GM12892 (cell line): ENCODE data around the gene FGF19.

Experiments
- POLR2A ChIP-seq: IDR thresholded peaks from 2 replicates; pipeline ENCODE4 v1.6.1; 2011; ENCODE audit warnings: low read depth, low read length, control low read depth
- POLR2AphosphoS5 ChIP-seq: IDR thresholded peaks from 2 replicates; pipeline ENCODE4 v1.6.1; 2011; ENCODE audit warnings: low read depth, low read length, control low read depth

- TF ChIP-seq POLR2A (no peak), POLR2AphosphoS5 (no peak)
Observed at GRCh38 chr11:69662021-69662698, 41.7 kb downstream of the FGF19 start.
